ENCODE measurements around the gene HASPIN.
"Not testable (repeated sequence)": the region's sequence is repeated elsewhere in the genome, so short reads cannot be mapped to it uniquely, and the experiment has no call there.

The HASPIN gene

DNA sequence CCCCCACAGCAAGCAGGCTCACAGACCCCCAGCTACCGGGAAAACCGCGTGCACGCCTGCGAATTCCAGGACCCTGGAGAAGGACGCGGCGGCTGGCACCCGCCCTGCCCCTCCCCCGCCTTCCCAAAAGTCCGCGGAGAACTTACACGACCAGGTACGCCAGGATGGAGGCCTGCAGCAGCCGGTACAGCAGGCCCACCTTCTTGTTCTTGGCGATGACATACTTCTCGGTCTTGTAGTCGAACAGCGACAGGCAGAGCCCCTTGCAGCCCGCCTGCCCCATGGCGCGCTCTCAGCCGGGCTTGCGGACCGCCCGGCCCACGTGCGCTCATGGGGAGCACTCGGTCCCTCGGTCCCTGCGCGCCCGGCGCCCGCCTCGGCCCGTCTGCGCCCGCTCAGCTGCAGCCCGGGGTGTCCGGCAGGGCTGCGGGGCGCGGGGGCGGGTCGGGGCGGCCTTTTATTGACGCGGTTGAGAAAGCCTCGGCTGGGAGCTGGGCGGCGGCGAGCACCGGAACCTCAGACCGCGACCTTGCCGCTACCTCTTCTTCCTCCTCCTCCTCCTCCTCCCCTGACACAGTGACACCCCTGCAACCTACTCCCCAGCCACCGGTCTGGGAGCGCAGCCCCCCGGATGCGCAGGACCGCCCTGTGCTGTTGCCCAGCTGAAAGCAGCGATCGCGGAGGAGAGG is 27.8 kb upstream of the HASPIN start, which contains the start of gene P2RX5:
P2RX5 (minus strand) TSS at position 433 of the 689 bp plus-strand sequence; CDS start at position 283, 150 bp downstream.
- no peak for DNase-seq (ENCODE audit: low spot score)

DNA sequence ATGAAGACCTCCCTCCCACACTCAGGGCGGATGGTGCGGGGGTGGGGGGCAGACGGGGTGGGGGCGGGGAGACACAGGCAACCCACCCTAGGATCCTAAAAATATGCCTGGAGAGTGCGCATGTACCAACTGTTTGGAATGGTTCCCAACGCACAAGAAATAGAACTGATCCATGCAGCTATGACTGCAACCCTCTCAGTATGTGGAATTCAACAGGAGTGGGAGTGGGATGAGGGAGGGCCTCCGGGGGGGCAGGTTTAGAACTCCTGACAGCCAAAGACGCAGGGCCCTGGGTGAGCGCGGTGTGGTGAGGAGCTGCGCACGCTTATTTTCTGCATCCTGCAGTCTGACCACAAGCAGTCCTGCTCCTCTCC is 26.6 kb upstream of the HASPIN start:
- no peak for DNase-seq (ENCODE audit: low spot score)

DNA sequence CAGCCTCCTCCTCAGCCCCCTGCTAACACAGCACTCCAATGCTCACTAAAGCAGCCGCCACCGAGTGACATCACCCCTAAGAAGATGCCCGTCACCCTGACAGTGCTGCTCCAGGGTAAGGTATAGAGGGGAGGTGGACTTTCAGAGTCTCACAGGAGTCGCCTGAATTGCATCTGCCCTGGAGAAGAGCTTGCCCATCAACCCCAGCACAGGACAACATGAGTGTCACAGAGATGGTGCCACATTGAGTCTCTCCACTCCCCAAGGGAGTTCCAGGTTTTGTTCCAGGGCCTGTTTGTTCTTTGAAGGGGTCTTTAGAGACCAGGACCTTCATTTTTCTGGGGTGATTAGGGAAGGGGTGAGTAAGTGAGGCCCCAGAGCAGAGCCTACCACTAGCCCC is 25.6 kb upstream of the HASPIN start:
- no peak for DNase-seq (ENCODE audit: low spot score)

DNA sequence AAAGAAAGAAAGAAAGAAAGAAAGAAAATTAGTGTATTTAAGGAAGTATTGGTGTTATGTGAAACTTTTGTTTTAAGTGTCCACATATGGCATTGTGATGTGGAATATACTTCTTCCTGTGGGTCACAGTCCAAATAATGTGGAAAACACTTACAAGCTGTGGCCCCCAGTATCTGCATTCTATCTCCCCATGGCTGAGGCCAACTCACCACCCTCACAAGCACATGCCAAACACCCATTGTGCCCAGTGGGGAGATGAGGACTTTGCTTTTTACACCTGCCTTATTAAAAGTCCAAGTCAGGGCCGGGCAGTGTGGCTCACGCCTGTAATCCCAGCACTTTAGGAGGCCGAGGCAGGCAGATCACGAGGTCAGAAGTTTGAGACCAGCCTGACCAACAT is 23.8 kb upstream of the HASPIN start:
- DNase-seq (ENCODE audit: low spot score), result no peak

GRCh38 chr17:3702041-3702539 is 21.6 kb upstream of the HASPIN start:
- DNase-seq (ENCODE audit: low spot score), result not testable (repeated sequence)

DNA sequence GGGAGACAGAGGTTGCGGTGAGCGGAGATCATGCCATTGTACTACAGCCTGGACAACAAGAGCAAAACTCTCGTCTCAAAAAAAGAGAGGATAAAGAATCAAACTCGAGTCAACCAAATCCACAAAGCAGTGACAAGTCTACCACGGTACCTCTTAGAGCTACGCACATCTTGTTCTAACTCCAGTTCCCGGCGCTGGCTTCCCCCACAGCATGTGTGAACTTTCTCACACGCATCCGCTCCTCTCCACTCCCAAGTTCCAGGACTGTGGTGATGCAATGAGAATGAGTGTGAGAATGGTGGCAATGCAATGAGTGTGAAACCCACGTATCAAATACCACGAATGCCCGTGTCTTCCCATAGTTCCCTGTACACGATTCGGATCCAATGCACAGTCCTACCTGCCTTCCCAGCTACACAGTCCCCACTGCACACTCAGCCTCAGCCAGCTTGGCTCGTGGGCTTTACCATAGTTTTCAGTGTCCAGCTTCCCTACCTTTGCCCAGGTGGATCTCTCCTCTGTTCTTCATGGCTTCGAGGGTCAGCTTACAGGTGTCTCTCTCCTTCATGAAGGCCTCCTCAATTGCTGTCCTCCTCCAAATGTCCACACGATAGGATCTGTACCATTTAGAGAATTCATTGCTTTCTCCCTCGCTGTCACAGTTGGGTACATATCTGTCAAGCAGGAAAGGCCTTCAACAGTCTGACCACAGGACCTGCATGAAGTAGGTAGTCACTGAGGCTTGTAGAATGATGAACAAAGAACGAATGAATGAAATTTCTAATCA is 18.6 kb upstream of the HASPIN start:
- DNase-seq (ENCODE audit: low spot score), result no peak

DNA sequence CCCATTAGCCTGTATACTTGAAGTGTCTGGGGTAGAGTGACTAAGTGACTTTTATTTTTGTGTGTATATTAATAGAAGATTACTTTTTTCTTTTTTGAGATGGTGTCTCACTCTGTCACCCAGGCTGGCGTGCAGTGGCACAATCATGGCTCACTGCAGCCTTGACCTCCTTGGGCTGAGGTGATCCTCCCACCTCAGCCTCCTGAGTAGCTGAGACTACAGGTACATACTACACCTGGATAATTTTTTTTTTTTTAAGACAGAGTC is 18.1 kb upstream of the HASPIN start:
- DNase-seq (ENCODE audit: low spot score), result not testable (repeated sequence)

DNA sequence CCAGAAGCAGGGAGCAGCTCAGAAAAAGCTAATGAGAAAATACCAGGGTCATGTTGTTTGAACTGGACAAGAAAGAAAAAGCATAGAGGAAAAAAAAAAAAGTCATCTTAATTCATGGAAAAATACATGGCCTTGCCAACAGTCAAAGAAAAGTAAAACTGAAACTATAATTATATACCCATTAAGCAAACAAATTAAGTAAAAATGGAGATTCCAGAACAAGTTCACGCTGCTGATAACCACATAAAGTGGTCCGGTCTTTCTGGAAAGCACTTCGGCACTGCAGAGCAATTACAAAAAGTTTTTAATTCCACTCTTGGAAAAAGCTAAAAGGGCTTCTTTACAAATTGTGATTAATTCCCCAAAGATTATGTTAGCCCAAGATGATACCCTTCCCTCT is 15.3 kb upstream of the HASPIN start:
- DNase-seq (ENCODE audit: low spot score), result no peak

DNA sequence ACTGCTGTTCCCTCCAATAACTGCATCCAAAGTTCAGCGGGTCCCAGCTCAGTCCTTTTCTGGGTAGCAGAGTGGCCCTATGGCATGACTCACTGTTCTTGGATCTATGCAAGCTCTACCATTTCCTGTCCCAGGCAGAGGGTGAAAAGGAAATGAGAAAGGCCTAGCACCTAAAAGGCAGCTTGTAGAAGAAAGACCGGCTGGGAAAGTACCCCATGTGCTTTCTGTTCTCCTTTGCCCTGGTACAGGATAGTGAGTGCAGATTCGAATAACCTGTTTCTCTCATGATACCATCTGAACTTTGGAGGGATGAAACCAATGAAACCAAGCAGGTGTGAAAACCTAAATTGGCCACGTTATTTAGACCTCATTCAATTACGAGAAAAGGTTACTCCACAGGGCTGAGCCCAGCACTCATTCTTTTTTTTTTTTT is 12.7 kb upstream of the HASPIN start:
- no peak for DNase-seq (ENCODE audit: low spot score)

DNA sequence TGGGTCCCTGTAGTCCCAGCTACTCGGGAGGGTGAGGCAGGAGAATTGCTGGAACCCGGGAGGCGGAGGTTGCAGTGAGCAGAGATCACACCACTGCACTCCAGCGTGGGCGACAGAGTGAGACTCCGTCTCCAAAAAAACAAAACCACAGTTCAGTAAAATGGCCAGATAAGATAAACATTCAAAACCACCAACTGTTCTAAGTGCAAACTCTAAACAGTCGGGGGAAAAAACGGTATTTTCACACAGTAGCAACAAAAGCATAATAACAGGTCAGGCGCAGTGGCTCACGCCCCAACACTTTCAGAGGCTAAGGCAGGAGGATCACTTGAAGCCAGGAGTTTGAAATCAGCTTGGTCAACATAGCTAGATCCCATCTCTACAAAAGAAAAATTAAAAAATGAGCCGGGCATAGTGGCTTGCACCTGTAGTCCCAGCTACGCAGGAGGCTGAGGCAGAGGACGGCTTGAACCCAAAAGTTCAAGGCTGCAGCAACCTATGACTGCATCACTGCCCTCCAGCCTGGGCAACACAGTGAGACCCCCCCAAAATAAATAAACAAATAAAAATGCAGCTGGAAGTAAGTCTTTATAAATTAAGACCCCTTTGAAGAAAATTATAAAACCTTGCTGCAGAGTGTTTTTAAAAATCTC is 10.8 kb upstream of the HASPIN start:
- no peak for DNase-seq (ENCODE audit: low spot score)

DNA sequence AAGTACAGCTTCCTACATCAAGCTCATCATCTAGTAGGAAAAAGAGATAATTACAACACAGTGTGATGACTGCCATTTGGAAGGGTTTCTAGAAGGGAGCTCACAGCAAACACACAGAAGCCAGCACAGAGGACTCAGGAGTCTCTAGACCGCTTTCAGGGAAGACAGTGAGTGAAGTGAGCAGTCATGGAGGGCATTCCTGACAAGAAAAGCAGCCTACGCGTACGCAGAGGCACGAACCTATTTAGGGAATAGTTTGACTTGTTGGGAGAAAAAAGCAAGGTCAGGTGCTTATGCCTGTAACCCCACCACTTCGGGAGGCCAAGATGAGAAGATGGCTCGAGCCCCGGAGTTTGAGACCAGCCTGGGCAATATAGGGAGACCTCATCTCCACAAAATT is 8.4 kb upstream of the HASPIN start:
- no peak for DNase-seq (ENCODE audit: low spot score)

- DNase-seq (ENCODE audit: low spot score), result no peak
These were observed 5.5 kb upstream of the HASPIN start for GRCh38 chr17:3718201-3718600.

DNA sequence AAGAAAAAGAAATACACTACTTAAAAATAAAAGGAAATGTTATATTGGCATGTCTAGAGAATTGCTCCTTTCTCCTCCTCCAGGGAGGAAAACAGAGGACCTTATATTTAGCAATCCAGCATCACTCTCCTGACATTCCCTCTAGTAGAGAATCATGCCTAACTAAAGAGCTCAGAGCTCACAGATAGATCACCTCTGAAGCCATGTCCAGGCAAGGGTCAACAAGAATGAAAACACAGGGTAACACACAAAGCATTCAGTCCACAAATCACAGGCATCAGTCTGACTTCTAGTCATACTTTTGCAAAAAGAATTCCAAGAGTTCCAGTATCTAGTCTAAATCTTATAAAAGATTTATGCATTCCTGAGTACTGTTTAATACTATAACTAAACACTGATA is 4.4 kb upstream of the HASPIN start:
- no peak for DNase-seq (ENCODE audit: low spot score)

DNA sequence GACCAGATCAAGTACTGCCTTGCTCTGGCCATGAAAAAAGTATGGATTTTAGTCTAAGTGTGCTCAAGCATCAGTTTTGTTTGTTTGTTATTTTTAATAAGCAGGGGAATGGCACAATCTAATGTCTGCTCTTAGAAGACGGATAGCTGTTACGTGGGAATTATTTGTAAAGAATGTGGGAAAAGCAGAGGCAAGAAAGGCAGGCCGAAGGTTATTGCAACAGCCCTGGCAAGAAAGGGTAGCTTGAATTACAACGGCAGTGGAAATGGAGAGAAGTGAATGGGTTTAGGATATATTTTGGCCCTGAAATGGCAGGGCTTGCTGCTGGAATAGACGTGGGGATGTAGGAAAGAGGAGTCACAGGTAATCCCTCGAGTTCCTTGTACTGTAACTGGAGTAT is 987 bp upstream of the HASPIN start:
- no peak for DNase-seq (ENCODE audit: low spot score)

DNA sequence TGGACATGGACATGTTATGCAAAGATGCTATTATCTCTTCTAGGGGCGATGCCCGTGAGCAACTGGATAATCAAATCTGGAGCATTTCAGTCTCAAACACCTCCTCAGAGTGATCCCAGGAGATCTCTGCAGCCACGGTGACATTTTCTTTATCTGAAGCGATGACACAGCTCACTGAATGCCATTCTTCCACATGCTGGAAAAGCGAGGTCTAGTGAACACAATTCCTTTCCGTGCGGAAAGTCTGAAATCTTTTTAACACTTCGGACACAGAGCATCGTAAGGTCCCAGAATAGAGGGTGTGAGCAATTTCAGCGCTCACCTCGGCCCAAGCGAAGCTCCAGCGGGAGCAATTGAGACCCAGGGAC is 531 bp upstream of the HASPIN start:
- no peak for DNase-seq (ENCODE audit: low spot score)

DNA sequence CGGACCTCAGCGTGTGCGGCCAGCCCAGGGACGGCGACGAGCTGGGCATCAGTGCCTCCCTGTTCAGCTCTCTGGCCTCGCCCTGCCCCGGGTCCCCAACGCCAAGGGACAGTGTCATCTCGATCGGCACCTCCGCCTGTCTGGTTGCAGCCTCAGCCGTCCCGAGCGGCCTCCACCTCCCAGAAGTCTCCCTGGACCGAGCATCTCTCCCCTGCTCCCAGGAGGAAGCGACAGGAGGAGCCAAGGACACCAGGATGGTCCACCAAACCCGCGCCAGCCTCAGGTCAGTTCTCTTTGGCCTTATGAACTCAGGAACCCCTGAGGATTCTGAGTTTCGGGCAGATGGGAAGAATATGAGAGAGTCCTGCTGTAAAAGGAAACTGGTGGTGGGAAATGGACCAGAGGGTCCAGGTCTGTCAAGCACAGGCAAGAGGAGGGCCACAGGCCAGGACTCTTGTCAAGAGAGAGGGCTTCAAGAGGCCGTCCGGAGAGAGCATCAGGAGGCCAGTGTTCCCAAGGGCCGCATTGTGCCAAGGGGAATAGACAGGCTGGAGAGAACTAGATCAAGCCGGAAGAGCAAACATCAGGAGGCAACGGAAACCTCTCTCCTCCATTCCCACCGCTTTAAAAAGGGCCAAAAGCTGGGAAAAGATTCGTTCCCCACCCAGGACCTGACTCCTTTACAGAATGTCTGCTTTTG is 825 bp downstream of the HASPIN start:
- no peak for DNase-seq (ENCODE audit: low spot score)

GRCh38 chr17:3727041-3727440 is 3.3 kb downstream of the HASPIN start:
- no peak for DNase-seq (ENCODE audit: low spot score)

DNA sequence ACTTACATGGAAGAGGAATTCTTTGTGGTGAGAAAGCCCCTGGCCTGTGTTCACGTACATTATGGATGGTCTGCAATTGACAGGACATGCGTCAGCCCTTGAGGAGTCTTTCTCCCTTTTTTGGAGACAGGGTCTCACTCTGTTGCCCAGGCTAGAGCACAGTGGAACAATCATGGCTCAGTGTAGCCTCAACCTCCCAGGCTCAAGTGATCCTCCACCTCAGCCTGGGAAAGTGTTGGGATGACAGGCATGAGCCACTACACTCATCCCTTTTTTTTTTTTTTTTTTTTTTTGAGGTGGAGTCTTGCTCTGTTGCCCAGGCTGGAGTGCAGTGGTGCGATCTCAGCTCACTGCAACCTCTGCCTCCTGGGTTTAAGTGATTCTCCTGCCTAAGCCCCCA is 4.4 kb downstream of the HASPIN start:
- not testable (repeated sequence) for DNase-seq (ENCODE audit: low spot score)

DNA sequence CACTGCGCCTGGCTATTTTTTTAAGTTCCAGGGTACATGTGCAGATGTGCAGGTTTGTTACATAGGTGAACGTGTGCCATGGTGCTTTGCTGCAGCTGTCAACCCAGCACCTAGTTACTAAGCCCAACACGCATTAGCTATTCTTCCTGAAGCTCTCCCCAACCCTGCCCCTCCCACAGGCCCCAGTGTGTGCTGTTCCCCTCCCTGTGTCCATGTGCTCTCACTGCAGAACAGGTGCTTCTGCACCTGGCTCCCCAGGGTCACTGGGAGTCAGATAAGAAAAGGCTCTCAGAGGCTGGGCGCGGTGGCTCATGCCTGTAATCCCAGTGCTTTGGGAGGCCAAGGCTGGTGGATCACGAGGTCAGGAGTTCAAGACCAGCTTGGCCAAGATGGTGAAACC is 6.2 kb downstream of the HASPIN start:
- no peak for DNase-seq (ENCODE audit: low spot score)

DNA sequence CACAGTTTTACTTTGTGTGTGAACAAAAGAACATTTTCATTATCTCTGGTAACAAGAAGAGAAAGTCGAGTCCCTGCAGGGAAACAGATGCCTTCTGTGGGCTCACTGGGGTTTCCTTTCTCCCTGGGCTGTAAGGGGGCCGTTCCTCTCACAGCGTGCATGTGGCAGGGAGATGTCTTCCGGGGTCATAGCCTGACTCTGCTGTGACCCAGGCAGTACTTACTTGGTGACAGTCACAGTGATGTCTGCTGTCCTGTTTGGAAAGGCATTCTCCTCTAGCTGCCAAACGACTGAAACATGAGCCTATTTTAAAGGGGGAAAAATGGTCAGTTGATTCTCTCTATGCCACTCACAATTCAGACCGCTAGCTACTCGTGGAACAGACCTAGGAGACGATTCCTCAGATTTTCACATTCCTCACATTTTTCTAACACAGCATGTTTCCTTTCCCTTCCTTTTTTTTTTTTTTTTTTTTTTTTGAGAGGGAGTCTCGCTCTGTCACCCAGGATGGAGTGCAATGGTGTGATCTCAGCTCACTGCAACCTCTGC is 7.3 kb downstream of the HASPIN start:
- DNase-seq (ENCODE audit: low spot score), result no peak

DNA sequence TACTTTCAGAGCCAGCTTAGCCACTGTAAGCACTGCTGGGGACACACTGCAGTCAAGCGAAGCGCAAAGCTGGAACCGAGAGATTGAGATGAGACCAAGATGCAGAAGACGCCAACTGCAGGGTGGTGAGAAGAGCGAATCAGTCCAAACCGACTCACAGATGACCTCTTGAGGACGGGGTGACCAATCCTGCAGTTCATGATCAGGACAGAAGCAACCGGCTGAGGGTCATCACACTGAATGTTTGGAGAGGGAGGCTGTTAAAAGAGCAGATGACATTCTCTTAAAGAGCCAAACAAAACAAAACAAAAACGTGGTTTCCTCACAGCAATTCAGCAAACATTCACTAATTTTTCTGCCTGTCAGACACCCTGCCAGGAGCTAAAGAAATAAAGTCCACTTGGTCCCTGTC is 8.5 kb downstream of the HASPIN start:
- peak; percentile 39 for DNase-seq (ENCODE audit: low spot score)

GRCh38 chr17:3734911-3735276 is 11.2 kb downstream of the HASPIN start:
- not testable (repeated sequence) for DNase-seq (ENCODE audit: low spot score)

Data from SK-N-DZ (cell line).